CD14-positive monocyte (primary cell): ENCODE results near the gene CABP4. TPM values are rescaled to one million over a fixed set of nuclear protein-coding genes. Genes with fewer than 3 reads are reported as not detected.
A peak's percentile ranks its signal among the peaks of the same experiment; 100 is the strongest.

Experiments used
- DNase-seq, 3 donors: peaks; one replicate each; pipeline ENCODE4 v3.0.0-alpha.2; 2011 to 2022
- H2AFZ ChIP-seq: 2 replicates; pipeline ENCODE4 v1.6.0; 2012; ENCODE audit warnings: mild to moderate bottlenecking, low read depth, low read length, inconsistent platforms; ENCODE audit not compliant: insufficient read depth, poor library complexity, severe bottlenecking
- H3K27ac ChIP-seq, 2 donors: 1 replicate in 1 of 2; 2 replicates in 1 of 2; pipeline ENCODE4 v1.5.1; 2012 to 2013; ENCODE audit warnings: low read length in 2 of 2, control low read depth in 1 of 2, inconsistent platforms in 1 of 2, low read depth in 1 of 2, mild to moderate bottlenecking in 1 of 2
- H3K27me3 ChIP-seq, 2 donors: one replicate each; pipeline versions ENCODE4 v1.6.0 to v1.6.1; 2011 to 2013; ENCODE audit warnings: low read length in 2 of 2; ENCODE audit not compliant: control insufficient read depth in 2 of 2, insufficient read depth in 2 of 2
- H3K36me3 ChIP-seq, 2 donors: replicated peaks in 1 of 2; 1 replicate in 1 of 2; 2 replicates in 1 of 2; pipeline versions ENCODE4 v1.5.1 to v1.6.1; 2012 to 2013; ENCODE audit warnings: low read length in 2 of 2, control low read depth in 1 of 2, inconsistent platforms in 1 of 2, mild to moderate bottlenecking in 1 of 2; ENCODE audit not compliant: insufficient read depth in 2 of 2, control insufficient read depth in 1 of 2
- H3K4me1 ChIP-seq, 2 donors: 1 replicate in 1 of 2; 2 replicates in 1 of 2; pipeline versions ENCODE4 v1.5.1 to v1.6.1; 2012 to 2013; ENCODE audit warnings: low read length in 2 of 2, control low read depth in 1 of 2, inconsistent platforms in 1 of 2, mild to moderate bottlenecking in 1 of 2, moderate library complexity in 1 of 2; ENCODE audit not compliant: insufficient read depth in 2 of 2, control insufficient read depth in 1 of 2
- H3K4me2 ChIP-seq: replicated peaks from 2 replicates; pipeline ENCODE3; 2012; ENCODE audit warnings: low read length, moderate library complexity, mild to moderate bottlenecking; ENCODE audit not compliant: poor library complexity, severe bottlenecking; ENCODE audit errors: extremely low read depth
- H3K4me3 ChIP-seq, 3 experiments: fragments of 200-600 bp in 1 of 3; sonication (generic) in 1 of 3; replicated peaks in 1 of 3; 1 replicate in 2 of 3; 2 replicates in 1 of 3; pipeline ENCODE4 v1.5.1; 2011 to 2013; ENCODE audit warnings: low read length in 3 of 3, mild to moderate bottlenecking in 3 of 3, control low read depth in 2 of 3, low read depth in 2 of 3, inconsistent platforms in 1 of 3, moderate library complexity in 1 of 3
- H3K79me2 ChIP-seq: 2 replicates; pipeline ENCODE4 v1.6.0; 2012; ENCODE audit warnings: mild to moderate bottlenecking, control low read depth, inconsistent platforms, low read length, moderate library complexity; ENCODE audit not compliant: insufficient read depth
- H3K9ac ChIP-seq: 2 replicates; pipeline ENCODE4 v1.6.0; 2017; ENCODE audit warnings: low read length, mild to moderate bottlenecking; ENCODE audit not compliant: insufficient read depth, poor library complexity, severe bottlenecking
- H3K9me3 ChIP-seq, 2 donors: replicated peaks in 1 of 2; 1 replicate in 1 of 2; 2 replicates in 1 of 2; pipeline versions ENCODE4 v1.5.1 to v1.6.1; 2012 to 2013; ENCODE audit warnings: low read length in 2 of 2, control low read depth in 1 of 2; ENCODE audit not compliant: control insufficient read depth in 1 of 2, insufficient read depth in 1 of 2
- H4K20me1 ChIP-seq: 2 replicates; pipeline ENCODE4 v1.6.0; 2012; ENCODE audit warnings: mild to moderate bottlenecking, low read length, control low read depth, moderate library complexity; ENCODE audit not compliant: insufficient read depth
- H3K27ac Mint-ChIP-seq, 7 donors: one replicate each; pipeline ENCODE4 v1.8.0; 2020; ENCODE audit warnings: mild to moderate bottlenecking in 7 of 7, mixed read lengths in 7 of 7, moderate library complexity in 6 of 7, inconsistent platforms in 2 of 7
- H3K27me3 Mint-ChIP-seq, 3 donors: one replicate each; pipeline ENCODE4 v1.8.0; 2021 to 2022; ENCODE audit warnings: low read depth in 3 of 3, mild to moderate bottlenecking in 3 of 3, mixed read lengths in 3 of 3, moderate library complexity in 3 of 3, inconsistent platforms in 1 of 3
- H3K36me3 Mint-ChIP-seq, 2 donors: one replicate each; pipeline ENCODE4 v1.8.0; 2020; ENCODE audit warnings: mixed read lengths in 2 of 2, inconsistent platforms in 1 of 2, mild to moderate bottlenecking in 1 of 2
- H3K4me1 Mint-ChIP-seq: one replicate; pipeline ENCODE4 v1.8.0; 2020; ENCODE audit warnings: mild to moderate bottlenecking, mixed read lengths
- H3K4me3 Mint-ChIP-seq, 2 donors: one replicate each; pipeline ENCODE4 v1.8.0; 2020; ENCODE audit warnings: mild to moderate bottlenecking in 2 of 2, mixed read lengths in 2 of 2, moderate library complexity in 1 of 2
- H3K9me3 Mint-ChIP-seq, 7 donors: one replicate each; pipeline ENCODE4 v1.8.0; 2020 to 2022; ENCODE audit warnings: mixed read lengths in 7 of 7, mild to moderate bottlenecking in 6 of 7, moderate library complexity in 6 of 7, inconsistent platforms in 2 of 7
- WGBS: methylation state at CpG from one replicate; pipeline ENCODE4 v1.1.5; 2013; ENCODE audit warnings: missing lambda C conversion rate; ENCODE audit not compliant: insufficient coverage; 5-methylcytosine and 5-hydroxymethylcytosine counted together
- intact Hi-C, 2 donors: fragments of 100-400 bp; cut with micrococcal nuclease; formaldehyde crosslinking; loops; one replicate each; pipeline versions ENCODE4 v1.15.0 to v1.15.1; 2023
- polyA plus RNA-seq, 3 donors: library from polyadenylated mRNA; depleted of rRNA in 1 of 3; unstranded in 2 of 3; stranded (reverse) in 1 of 3; fragments of 300-500 nt in 2 of 3; fragments of >200 nt in 1 of 3; fragmentation: Illumina TruSeq in 2 of 3; gene quantifications; 1 replicate in 2 of 3; 2 replicates in 1 of 3; pipeline ENCODE4 v1.2.3, GENCODE V29; 2012 to 2021
- TF ChIP-seq, protein P1 (sequence below): fragments of 200-600 bp; IDR thresholded peaks from one replicate; pipeline ENCODE4 v1.8.0; 2022; ENCODE audit warnings: antibody characterized with exemption, mild to moderate bottlenecking

Gene CABP4
- polyA plus RNA-seq, 3 donors: 0.28 to 1.7 TPM; not detected in 1

DNA sequence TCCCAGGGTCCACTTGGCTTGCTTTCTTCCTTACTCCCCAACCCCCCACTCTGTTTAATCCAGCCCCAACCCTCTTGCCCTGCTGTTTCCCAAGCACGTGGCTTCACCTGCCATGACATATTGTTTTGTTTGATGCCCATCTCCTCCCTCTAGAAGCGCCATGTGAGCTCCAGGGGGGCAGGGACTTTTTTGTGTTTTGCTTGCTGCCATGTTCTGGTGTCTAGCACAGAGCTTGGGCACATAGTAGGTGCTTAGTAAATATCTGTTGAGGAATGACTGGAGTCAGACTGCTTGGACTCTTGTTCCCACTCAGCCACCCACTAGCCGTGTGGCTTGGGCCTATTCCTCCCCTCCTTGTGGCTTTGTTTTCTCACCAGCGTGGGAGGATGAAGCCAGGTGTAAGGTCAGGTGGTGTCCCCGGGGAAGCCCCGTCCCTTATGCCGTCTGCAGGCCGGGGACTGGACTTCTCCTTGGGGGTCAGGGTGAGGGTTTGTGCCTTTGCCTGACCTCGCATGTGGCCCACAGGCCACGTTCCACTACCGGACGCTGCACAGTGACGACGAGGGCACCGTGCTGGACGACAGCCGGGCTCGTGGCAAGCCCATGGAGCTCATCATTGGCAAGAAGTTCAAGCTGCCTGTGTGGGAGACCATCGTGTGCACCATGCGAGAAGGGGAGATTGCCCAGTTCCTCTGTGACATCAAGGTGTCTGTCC is 31.5 kb downstream of the CABP4 start:
- intact Hi-C loops: no loop called here
- Histone ChIP-seq H4K20me1 (peaks cover 77% of the 10 kb centered on the region), H3K9ac (no peak overlapping the region), H3K79me2 (peaks cover 40% of the 10 kb centered on the region), H3K9me3 (no peaks in the 10 kb centered on the region), H3K4me3 (no peak overlapping the region), H3K4me2 (no peak overlapping the region), H2AFZ (no peak overlapping the region), H3K27ac (no peak overlapping the region), H3K4me1 (peaks cover 43 to 46% of the 10 kb centered on the region in 2 donors), H3K27me3 (no peaks in the 10 kb centered on the region), H3K36me3 (peaks cover 39 to 53% of the 10 kb centered on the region in 2 donors)
- no peak for DNase-seq
- H3K36me3 Mint-ChIP-seq: peaks cover 50 to 55% of the 10 kb centered on the region in 2 donors
- peak overlapping the region in 3 of 7 donors; percentile 4 to 37 (median 8) for H3K27ac Mint-ChIP-seq
- TF ChIP-seq, protein P1, sequence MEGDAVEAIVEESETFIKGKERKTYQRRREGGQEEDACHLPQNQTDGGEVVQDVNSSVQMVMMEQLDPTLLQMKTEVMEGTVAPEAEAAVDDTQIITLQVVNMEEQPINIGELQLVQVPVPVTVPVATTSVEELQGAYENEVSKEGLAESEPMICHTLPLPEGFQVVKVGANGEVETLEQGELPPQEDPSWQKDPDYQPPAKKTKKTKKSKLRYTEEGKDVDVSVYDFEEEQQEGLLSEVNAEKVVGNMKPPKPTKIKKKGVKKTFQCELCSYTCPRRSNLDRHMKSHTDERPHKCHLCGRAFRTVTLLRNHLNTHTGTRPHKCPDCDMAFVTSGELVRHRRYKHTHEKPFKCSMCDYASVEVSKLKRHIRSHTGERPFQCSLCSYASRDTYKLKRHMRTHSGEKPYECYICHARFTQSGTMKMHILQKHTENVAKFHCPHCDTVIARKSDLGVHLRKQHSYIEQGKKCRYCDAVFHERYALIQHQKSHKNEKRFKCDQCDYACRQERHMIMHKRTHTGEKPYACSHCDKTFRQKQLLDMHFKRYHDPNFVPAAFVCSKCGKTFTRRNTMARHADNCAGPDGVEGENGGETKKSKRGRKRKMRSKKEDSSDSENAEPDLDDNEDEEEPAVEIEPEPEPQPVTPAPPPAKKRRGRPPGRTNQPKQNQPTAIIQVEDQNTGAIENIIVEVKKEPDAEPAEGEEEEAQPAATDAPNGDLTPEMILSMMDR: no peak
- no peak overlapping the region for H3K4me3 Mint-ChIP-seq
- peaks cover 0 to 7% (median 2%) of the 10 kb centered on the region in 7 donors for H3K9me3 Mint-ChIP-seq
- peaks cover 40% of the 10 kb centered on the region for H3K4me1 Mint-ChIP-seq
- 93% methylated on average over 18 of the region's 20 CpGs for WGBS
- H3K27me3 Mint-ChIP-seq: peaks cover 0 to 2% (median 0%) of the 10 kb centered on the region in 3 donors

DNA sequence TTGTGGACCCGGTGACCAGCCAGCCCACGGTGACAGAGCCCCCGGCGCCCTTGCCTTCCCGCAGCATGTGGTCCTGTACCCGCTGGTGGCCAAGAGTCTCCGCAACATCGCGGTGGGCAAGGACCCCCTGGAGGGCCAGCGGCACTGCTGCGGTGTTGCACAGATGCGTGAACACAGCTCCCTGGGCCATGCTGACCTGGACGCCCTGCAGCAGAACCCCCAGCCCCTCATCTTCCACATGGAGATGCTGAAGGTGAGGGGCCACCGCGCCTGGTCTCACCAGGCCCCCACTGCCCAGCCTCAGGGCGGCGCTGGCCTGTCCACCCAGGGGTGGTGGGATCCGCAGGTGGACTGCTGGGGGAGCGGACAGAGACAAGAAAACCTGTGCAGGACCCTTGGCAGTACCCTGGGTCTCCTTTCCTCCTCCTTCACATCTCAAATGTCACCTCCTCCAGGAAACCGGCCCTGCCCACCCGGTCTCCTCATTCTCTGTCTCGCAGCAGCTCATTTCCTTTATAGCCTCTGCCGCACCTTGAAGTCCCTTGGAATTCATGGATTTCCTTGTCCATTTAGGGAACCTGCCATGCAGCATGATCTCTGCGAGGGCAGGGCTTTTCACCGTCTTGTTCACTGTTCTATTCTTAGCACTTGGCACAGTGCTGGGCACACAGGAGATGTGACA is 34.2 kb downstream of the CABP4 start:
- intact Hi-C loops: no loop called here
- DNase-seq: no peak
- no peaks in the 10 kb centered on the region for H3K9me3 ChIP-seq
- Mint-ChIP-seq H3K27ac (no peak overlapping the region), H3K4me1 (peaks cover 21% of the 10 kb centered on the region), H3K9me3 (no peaks in the 10 kb centered on the region), H3K27me3 (peaks cover 0 to 2% (median 0%) of the 10 kb centered on the region in 3 donors), H3K4me3 (no peak overlapping the region), H3K36me3 (peaks cover 62 to 77% of the 10 kb centered on the region in 2 donors)
- H3K4me3 ChIP-seq: no peak overlapping the region
- H3K4me2 ChIP-seq: no peak overlapping the region
- 94% methylated on average over 23 of the region's 25 CpGs for WGBS
- peaks cover 64 to 80% of the 10 kb centered on the region in 2 donors for H3K36me3 ChIP-seq
- H3K9ac ChIP-seq: no peak overlapping the region
- peaks cover 21 to 22% of the 10 kb centered on the region in 2 donors for H3K4me1 ChIP-seq
- H2AFZ ChIP-seq: no peak overlapping the region
- peaks cover 92% of the 10 kb centered on the region for H4K20me1 ChIP-seq
- H3K79me2 ChIP-seq: peaks cover 32% of the 10 kb centered on the region
- no peak overlapping the region for H3K27ac ChIP-seq
- TF ChIP-seq, protein P1: no peak
- no peaks in the 10 kb centered on the region for H3K27me3 ChIP-seq
